GDM1 (cell line): ENCODE measurements around the gene RAVER2.

Experiments
- DNase-seq: peaks from one replicate; lab custom pipeline; 2025; lab: John Stamatoyannopoulos, UW

The RAVER2 gene

GRCh38 chr1:64877598-64877997 lies 132.7 kb downstream of the RAVER2 start:
- DNase-seq: no peak

- no peak for DNase-seq
Measured at GRCh38 chr1:64878090-64878489, 133.2 kb downstream of the RAVER2 start.

- DNase-seq: no peak
Measured at GRCh38 chr1:64878931-64879611, 134.2 kb downstream of the RAVER2 start.

- DNase-seq: no peak
Measured at GRCh38 chr1:64880449-64880848, 135.6 kb downstream of the RAVER2 start.

GRCh38 chr1:64881281-64881680 lies 136.4 kb downstream of the RAVER2 start:
- DNase-seq: no peak
